CD4-positive, CD25-positive, alpha-beta regulatory T cell (primary cell): ENCODE measurements around the gene DDN. TPM values are rescaled to one million over a fixed set of nuclear protein-coding genes. Genes with fewer than 3 reads are reported as not detected.

Experiments
- ATAC-seq, 2 donors: fragments of 150-1000 bp; cut with Tn5 transposase; one replicate each; pipeline ENCODE4 v1.10.0; 2021; ENCODE audit warnings: low read depth in 2 of 2, moderate number of reproducible peaks in 2 of 2, moderate library complexity in 1 of 2
- DNase-seq, 3 donors: peaks; one replicate each; pipeline versions ENCODE4 v3.0.0 to v3.0.0-alpha.2; 2012 to 2022; ENCODE audit warnings: mixed read lengths in 1 of 3
- H3K27ac ChIP-seq: one replicate; pipeline ENCODE4 v1.7.0; 2013; ENCODE audit warnings: mild to moderate bottlenecking, low read length; ENCODE audit not compliant: insufficient read depth, poor library complexity, severe bottlenecking
- H3K27me3 ChIP-seq: one replicate; pipeline ENCODE4 v1.7.0; 2013; ENCODE audit warnings: low read length; ENCODE audit not compliant: control insufficient read depth, insufficient read depth
- H3K36me3 ChIP-seq: one replicate; pipeline ENCODE4 v1.7.0; 2013; ENCODE audit warnings: mild to moderate bottlenecking, low read length, moderate library complexity; ENCODE audit not compliant: control insufficient read depth, insufficient read depth
- H3K4me1 ChIP-seq: 2 replicates; pipeline ENCODE4 v1.7.0; 2013; ENCODE audit warnings: mild to moderate bottlenecking, low read length; ENCODE audit not compliant: insufficient read depth, control insufficient read depth, poor library complexity, severe bottlenecking
- H3K4me3 ChIP-seq: one replicate; pipeline ENCODE4 v1.7.0; 2013; ENCODE audit warnings: low read depth, mild to moderate bottlenecking, low read length, moderate library complexity
- H3K9me3 ChIP-seq, 2 experiments: 1 replicate in 1 of 2; 2 replicates in 1 of 2; pipeline ENCODE4 v1.7.0; 2013; ENCODE audit warnings: low read length in 2 of 2, mild to moderate bottlenecking in 1 of 2, moderate library complexity in 1 of 2; ENCODE audit not compliant: control insufficient read depth in 2 of 2
- H3K27ac Mint-ChIP-seq, 3 donors: one replicate each; pipeline ENCODE4 v1.8.0; 2020 to 2022; ENCODE audit warnings: mild to moderate bottlenecking in 3 of 3, mixed read lengths in 3 of 3, moderate library complexity in 2 of 3
- H3K27me3 Mint-ChIP-seq: one replicate; pipeline ENCODE4 v1.8.0; 2022; ENCODE audit warnings: mild to moderate bottlenecking, mixed read lengths
- H3K36me3 Mint-ChIP-seq: one replicate; pipeline ENCODE4 v1.8.0; 2020; ENCODE audit warnings: mixed read lengths
- H3K4me1 Mint-ChIP-seq, 4 donors: one replicate each; pipeline ENCODE4 v1.8.0; 2020 to 2022; ENCODE audit warnings: mixed read lengths in 4 of 4, mild to moderate bottlenecking in 1 of 4
- H3K4me3 Mint-ChIP-seq, 4 donors: one replicate each; pipeline ENCODE4 v1.8.0; 2020 to 2022; ENCODE audit warnings: mild to moderate bottlenecking in 4 of 4, mixed read lengths in 4 of 4, moderate library complexity in 3 of 4
- H3K9me3 Mint-ChIP-seq, 7 donors: one replicate each; pipeline ENCODE4 v1.8.0; 2020 to 2022; ENCODE audit warnings: mixed read lengths in 7 of 7, mild to moderate bottlenecking in 3 of 7, moderate library complexity in 2 of 7
- polyA plus RNA-seq, 4 donors: library from polyadenylated mRNA; unstranded; fragments of 300-500 nt; fragmentation: Illumina TruSeq; gene quantifications; one replicate each; pipeline ENCODE4 v1.2.3, GENCODE V29; 2021
- total RNA-seq: library from RNA; stranded (reverse); gene quantifications from one replicate; pipeline ENCODE4 v1.2.3, GENCODE V29; 2022

DDN gene
- total and polyA plus RNA-seq, 5 donors from 2014 or later, result 0.39 TPM; not detected in 4

- peaks cover 0 to 3% (median 0%) of the 10 kb centered on the region in 7 donors for H3K9me3 Mint-ChIP-seq
- DNase-seq (no peak), ATAC-seq (no peak)
- Histone ChIP-seq H3K4me3 (peak overlapping the region; percentile 94), H3K4me1 (peaks cover 21% of the 10 kb centered on the region), H3K27me3 (no peaks in the 10 kb centered on the region), H3K36me3 (peaks cover 23% of the 10 kb centered on the region), H3K27ac (peak overlapping the region; percentile 87), H3K9me3 (no peaks in the 10 kb centered on the region)
- H3K4me3 Mint-ChIP-seq, result peak overlapping the region; percentile 84 to 94 (median 93)
- peaks cover 7% of the 10 kb centered on the region for H3K27me3 Mint-ChIP-seq
- H3K27ac Mint-ChIP-seq, result peak overlapping the region; percentile 96 to 99 (median 98)
- H3K36me3 Mint-ChIP-seq, result peaks cover 25% of the 10 kb centered on the region
- H3K4me1 Mint-ChIP-seq, result peaks cover 25 to 54% (median 42%) of the 10 kb centered on the region in 4 donors
These were observed 18.7 kb upstream of the DDN start for GRCh38 chr12:49017891-49018260.

- H3K4me3 Mint-ChIP-seq, result peak overlapping the region in 2 of 4 donors; percentile 38 to 78
These were observed 16.0 kb upstream of the DDN start for GRCh38 chr12:49015196-49015595.

GRCh38 chr12:49014547-49014946, 15.4 kb upstream of the DDN start:
- Histone ChIP-seq H3K4me1 (peaks cover 17% of the 10 kb centered on the region), H3K27ac (no peak overlapping the region), H3K27me3 (no peaks in the 10 kb centered on the region), H3K36me3 (peaks cover 36% of the 10 kb centered on the region), H3K4me3 (no peak overlapping the region), H3K9me3 (no peaks in the 10 kb centered on the region)
- H3K4me1 Mint-ChIP-seq, result peaks cover 25 to 46% (median 37%) of the 10 kb centered on the region in 4 donors
- H3K9me3 Mint-ChIP-seq, result no peaks in the 10 kb centered on the region
- H3K4me3 Mint-ChIP-seq, result no peak overlapping the region
- no peak for ATAC-seq
- DNase-seq, result no peak
- peak overlapping the region in 2 of 3 donors; percentile 65 to 81 for H3K27ac Mint-ChIP-seq
- H3K36me3 Mint-ChIP-seq, result peaks cover 23% of the 10 kb centered on the region
- peaks cover 7% of the 10 kb centered on the region for H3K27me3 Mint-ChIP-seq

More at GRCh38 chr12:49015196-49015595, 16.0 kb upstream of the DDN start:
- peaks cover 0 to 3% (median 0%) of the 10 kb centered on the region in 7 donors for H3K9me3 Mint-ChIP-seq
- peaks cover 21% of the 10 kb centered on the region for H3K4me1 ChIP-seq
- H3K4me1 Mint-ChIP-seq, result peaks cover 25 to 51% (median 42%) of the 10 kb centered on the region in 4 donors
- ATAC-seq, result no peak
- H3K27ac Mint-ChIP-seq, result peak overlapping the region in 1 of 3 donors; percentile 81
- peaks cover 19% of the 10 kb centered on the region for H3K36me3 Mint-ChIP-seq
- no peaks in the 10 kb centered on the region for H3K27me3 ChIP-seq
- H3K9me3 ChIP-seq, result no peaks in the 10 kb centered on the region
- H3K27ac ChIP-seq, result no peak overlapping the region
- no peak for DNase-seq
- peaks cover 30% of the 10 kb centered on the region for H3K36me3 ChIP-seq
- H3K27me3 Mint-ChIP-seq, result peaks cover 7% of the 10 kb centered on the region
- H3K4me3 ChIP-seq, result no peak overlapping the region

GRCh38 chr12:49013428-49013827, 14.3 kb upstream of the DDN start:
- no peaks in the 10 kb centered on the region for H3K9me3 Mint-ChIP-seq
- Histone ChIP-seq H3K4me3 (no peak overlapping the region), H3K27ac (no peak overlapping the region), H3K9me3 (no peaks in the 10 kb centered on the region), H3K4me1 (peaks cover 11% of the 10 kb centered on the region), H3K36me3 (peaks cover 47% of the 10 kb centered on the region), H3K27me3 (no peaks in the 10 kb centered on the region)
- H3K4me3 Mint-ChIP-seq, result no peak overlapping the region
- H3K27me3 Mint-ChIP-seq, result peaks cover 7% of the 10 kb centered on the region
- peaks cover 25 to 47% (median 32%) of the 10 kb centered on the region in 4 donors for H3K4me1 Mint-ChIP-seq
- H3K36me3 Mint-ChIP-seq, result peaks cover 24% of the 10 kb centered on the region
- no peak overlapping the region for H3K27ac Mint-ChIP-seq
- ATAC-seq, result no peak
- DNase-seq, result no peak

- no peak for DNase-seq
- no peak for ATAC-seq
- Mint-ChIP-seq H3K27me3 (peaks cover 7% of the 10 kb centered on the region), H3K4me3 (no peak overlapping the region), H3K4me1 (peaks cover 27 to 48% (median 32%) of the 10 kb centered on the region in 4 donors), H3K27ac (no peak overlapping the region), H3K9me3 (no peaks in the 10 kb centered on the region), H3K36me3 (peaks cover 27% of the 10 kb centered on the region)
- Histone ChIP-seq H3K27me3 (no peaks in the 10 kb centered on the region), H3K4me1 (peaks cover 6% of the 10 kb centered on the region), H3K9me3 (no peaks in the 10 kb centered on the region), H3K36me3 (peaks cover 53% of the 10 kb centered on the region), H3K4me3 (no peak overlapping the region), H3K27ac (no peak overlapping the region)
These were observed 13.6 kb upstream of the DDN start for GRCh38 chr12:49012739-49013138.

GRCh38 chr12:49010092-49010668, 11.0 kb upstream of the DDN start:
- ATAC-seq, result no peak
- Mint-ChIP-seq H3K36me3 (peaks cover 25% of the 10 kb centered on the region), H3K4me1 (peaks cover 9 to 26% (median 14%) of the 10 kb centered on the region in 4 donors), H3K27ac (no peak overlapping the region), H3K27me3 (no peaks in the 10 kb centered on the region), H3K9me3 (no peaks in the 10 kb centered on the region), H3K4me3 (no peak overlapping the region)
- Histone ChIP-seq H3K36me3 (peaks cover 65% of the 10 kb centered on the region), H3K27ac (no peak overlapping the region), H3K27me3 (no peaks in the 10 kb centered on the region), H3K4me1 (no peaks in the 10 kb centered on the region), H3K9me3 (no peaks in the 10 kb centered on the region), H3K4me3 (no peak overlapping the region)
- no peak for DNase-seq

GRCh38 chr12:49008943-49009342, 9.8 kb upstream of the DDN start:
- Histone ChIP-seq H3K27me3 (no peaks in the 10 kb centered on the region), H3K9me3 (no peaks in the 10 kb centered on the region), H3K4me3 (no peak overlapping the region), H3K4me1 (no peaks in the 10 kb centered on the region), H3K36me3 (peaks cover 75% of the 10 kb centered on the region), H3K27ac (no peak overlapping the region)
- Mint-ChIP-seq H3K27ac (no peak overlapping the region), H3K36me3 (peaks cover 34% of the 10 kb centered on the region), H3K9me3 (no peaks in the 10 kb centered on the region), H3K27me3 (no peaks in the 10 kb centered on the region), H3K4me3 (no peak overlapping the region), H3K4me1 (peaks cover 2 to 16% (median 5%) of the 10 kb centered on the region in 4 donors)
- ATAC-seq, result no peak
- DNase-seq, result no peak

GRCh38 chr12:49000346-49000745, 1.2 kb upstream of the DDN start:
- no peak overlapping the region for H3K4me3 ChIP-seq
- Mint-ChIP-seq H3K4me1 (peaks cover 0 to 41% (median 18%) of the 10 kb centered on the region in 4 donors), H3K36me3 (peaks cover 47% of the 10 kb centered on the region), H3K27ac (peak overlapping the region in 1 of 3 donors; percentile 51), H3K4me3 (no peak overlapping the region), H3K9me3 (no peaks in the 10 kb centered on the region), H3K27me3 (peaks cover 51% of the 10 kb centered on the region)
- DNase-seq (no peak), ATAC-seq (no peak)
- no peaks in the 10 kb centered on the region for H3K9me3 ChIP-seq
- peaks cover 36% of the 10 kb centered on the region for H3K4me1 ChIP-seq
- peaks cover 17% of the 10 kb centered on the region for H3K27me3 ChIP-seq
- no peak overlapping the region for H3K27ac ChIP-seq
- H3K36me3 ChIP-seq, result peaks cover 43% of the 10 kb centered on the region
